Neural crest cell (in vitro differentiated cells): ENCODE results near the gene UGGT2. TPM values are rescaled to one million over a fixed set of nuclear protein-coding genes. Genes with fewer than 3 reads are reported as not detected.
A peak's percentile ranks its signal among the peaks of the same experiment; 100 is the strongest.

Source experiments
- DNase-seq: peaks from one replicate; pipeline ENCODE4 v3.0.0; 2021; ENCODE audit warnings: low read depth, mixed read lengths, low spot score
- H3K27ac Mint-ChIP-seq: one replicate; pipeline ENCODE4 v1.8.0; 2021; ENCODE audit warnings: mild to moderate bottlenecking, mixed read lengths; ENCODE audit not compliant: unreplicated experiment
- H3K27me3 Mint-ChIP-seq: 2 replicates; pipeline ENCODE4 v1.8.0; 2021; ENCODE audit warnings: low read depth, mild to moderate bottlenecking, mixed read lengths
- H3K36me3 Mint-ChIP-seq: 2 replicates; pipeline ENCODE4 v1.8.0; 2021; ENCODE audit warnings: low read depth, mild to moderate bottlenecking, mixed read lengths
- H3K4me1 Mint-ChIP-seq: 2 replicates; pipeline ENCODE4 v1.8.0; 2021; ENCODE audit warnings: mixed read lengths
- H3K4me3 Mint-ChIP-seq: one replicate; pipeline ENCODE4 v1.8.0; 2021; ENCODE audit warnings: mild to moderate bottlenecking, mixed read lengths
- H3K9me3 Mint-ChIP-seq: 2 replicates; pipeline ENCODE4 v1.8.0; 2021; ENCODE audit warnings: mixed read lengths
- total RNA-seq: library from RNA; stranded (reverse); gene quantifications from 2 replicates; pipeline ENCODE4 v1.2.1, GENCODE V29; 2021
- TF ChIP-seq, protein P1 (sequence below): fragments of 200-600 bp; sonication (generic); conservative IDR thresholded peaks from 2 replicates; pipeline ENCODE4 v1.5.0; 2021; ENCODE audit warnings: antibody characterized with exemption, mild to moderate bottlenecking

The UGGT2 gene
- total RNA-seq, 1 donor from 2014 or later = 32.9 TPM

DNA sequence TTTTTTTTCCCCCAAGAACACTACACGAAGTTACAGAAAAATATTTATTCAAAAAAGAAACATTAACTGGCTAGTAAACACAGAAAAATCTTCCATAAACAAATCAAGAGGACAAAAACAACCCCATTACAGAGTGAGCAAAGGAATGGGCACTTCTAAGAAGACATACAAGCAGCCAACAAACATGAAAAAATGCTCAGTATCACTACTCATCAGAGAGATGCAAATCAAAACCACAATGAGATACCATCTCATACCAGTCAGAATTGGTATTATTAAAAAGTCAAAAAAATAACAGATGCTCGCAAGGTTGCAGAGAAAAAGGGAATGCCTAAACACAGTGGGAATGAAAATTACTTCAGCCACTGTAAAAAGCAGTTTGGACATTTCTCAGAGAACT lies 131.7 kb downstream of the UGGT2 start:
- peaks cover 11% of the 10 kb centered on the region for H3K9me3 Mint-ChIP-seq

DNA sequence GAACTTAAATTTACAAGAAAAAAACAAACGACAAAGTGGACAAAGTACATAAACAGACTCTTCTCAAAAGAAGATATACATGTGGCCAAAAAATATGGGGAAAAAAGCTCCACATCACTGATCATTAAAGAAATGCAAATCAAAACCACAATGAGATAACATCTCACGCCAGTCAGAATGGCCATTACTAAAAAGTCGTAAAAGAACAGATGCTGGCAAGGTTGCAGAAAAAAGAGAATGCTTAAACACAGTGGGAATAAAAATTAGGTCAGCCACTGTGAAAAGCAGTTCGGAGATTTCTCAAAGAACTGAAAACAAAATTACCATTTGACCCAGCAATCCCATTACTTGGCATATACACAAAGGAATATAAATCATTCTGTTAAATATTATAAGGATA lies 132.7 kb downstream of the UGGT2 start:
- no peaks in the 10 kb centered on the region for H3K27me3 Mint-ChIP-seq
- H3K4me3 Mint-ChIP-seq = no peak overlapping the region
- no peaks in the 10 kb centered on the region for H3K4me1 Mint-ChIP-seq
- no peak overlapping the region for H3K27ac Mint-ChIP-seq
- peaks cover 41% of the 10 kb centered on the region for H3K36me3 Mint-ChIP-seq
- H3K9me3 Mint-ChIP-seq = peaks cover 11% of the 10 kb centered on the region
- TF ChIP-seq, protein P1, sequence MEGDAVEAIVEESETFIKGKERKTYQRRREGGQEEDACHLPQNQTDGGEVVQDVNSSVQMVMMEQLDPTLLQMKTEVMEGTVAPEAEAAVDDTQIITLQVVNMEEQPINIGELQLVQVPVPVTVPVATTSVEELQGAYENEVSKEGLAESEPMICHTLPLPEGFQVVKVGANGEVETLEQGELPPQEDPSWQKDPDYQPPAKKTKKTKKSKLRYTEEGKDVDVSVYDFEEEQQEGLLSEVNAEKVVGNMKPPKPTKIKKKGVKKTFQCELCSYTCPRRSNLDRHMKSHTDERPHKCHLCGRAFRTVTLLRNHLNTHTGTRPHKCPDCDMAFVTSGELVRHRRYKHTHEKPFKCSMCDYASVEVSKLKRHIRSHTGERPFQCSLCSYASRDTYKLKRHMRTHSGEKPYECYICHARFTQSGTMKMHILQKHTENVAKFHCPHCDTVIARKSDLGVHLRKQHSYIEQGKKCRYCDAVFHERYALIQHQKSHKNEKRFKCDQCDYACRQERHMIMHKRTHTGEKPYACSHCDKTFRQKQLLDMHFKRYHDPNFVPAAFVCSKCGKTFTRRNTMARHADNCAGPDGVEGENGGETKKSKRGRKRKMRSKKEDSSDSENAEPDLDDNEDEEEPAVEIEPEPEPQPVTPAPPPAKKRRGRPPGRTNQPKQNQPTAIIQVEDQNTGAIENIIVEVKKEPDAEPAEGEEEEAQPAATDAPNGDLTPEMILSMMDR = no peak
- DNase-seq = no peak

More for the DNA sequence above, 131.7 kb downstream of the UGGT2 start:
- peak overlapping the region; percentile 21 for H3K27ac Mint-ChIP-seq
- no peak overlapping the region for H3K4me3 Mint-ChIP-seq
- H3K36me3 Mint-ChIP-seq = peaks cover 39% of the 10 kb centered on the region
- H3K27me3 Mint-ChIP-seq = no peaks in the 10 kb centered on the region
- TF ChIP-seq, protein P1 = no peak
- DNase-seq = no peak
- no peaks in the 10 kb centered on the region for H3K4me1 Mint-ChIP-seq

DNA sequence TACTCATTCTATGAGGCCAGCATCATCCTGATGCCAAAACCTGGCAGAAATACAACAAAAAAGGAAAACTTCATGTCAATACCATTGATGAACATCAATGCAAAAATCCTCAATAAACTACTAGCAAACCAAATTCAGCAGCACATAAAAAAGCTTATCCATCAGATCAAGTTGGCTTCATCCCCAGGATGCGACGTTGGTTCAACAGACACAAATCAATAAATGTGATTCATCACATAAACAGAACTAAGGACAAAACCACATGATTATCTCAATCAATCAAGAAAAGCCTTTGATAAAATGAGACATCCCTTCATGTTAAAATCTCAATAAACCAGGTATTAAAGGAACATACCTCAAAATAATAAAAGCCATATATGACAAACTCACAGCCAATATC lies 134.3 kb downstream of the UGGT2 start:
- TF ChIP-seq, protein P1 = no peak
- H3K4me3 Mint-ChIP-seq = no peak overlapping the region
- peaks cover 52% of the 10 kb centered on the region for H3K36me3 Mint-ChIP-seq
- H3K27ac Mint-ChIP-seq = no peak overlapping the region
- H3K9me3 Mint-ChIP-seq = peaks cover 11% of the 10 kb centered on the region
- H3K27me3 Mint-ChIP-seq = no peaks in the 10 kb centered on the region
- DNase-seq = no peak
- peaks cover 6% of the 10 kb centered on the region for H3K4me1 Mint-ChIP-seq

DNA sequence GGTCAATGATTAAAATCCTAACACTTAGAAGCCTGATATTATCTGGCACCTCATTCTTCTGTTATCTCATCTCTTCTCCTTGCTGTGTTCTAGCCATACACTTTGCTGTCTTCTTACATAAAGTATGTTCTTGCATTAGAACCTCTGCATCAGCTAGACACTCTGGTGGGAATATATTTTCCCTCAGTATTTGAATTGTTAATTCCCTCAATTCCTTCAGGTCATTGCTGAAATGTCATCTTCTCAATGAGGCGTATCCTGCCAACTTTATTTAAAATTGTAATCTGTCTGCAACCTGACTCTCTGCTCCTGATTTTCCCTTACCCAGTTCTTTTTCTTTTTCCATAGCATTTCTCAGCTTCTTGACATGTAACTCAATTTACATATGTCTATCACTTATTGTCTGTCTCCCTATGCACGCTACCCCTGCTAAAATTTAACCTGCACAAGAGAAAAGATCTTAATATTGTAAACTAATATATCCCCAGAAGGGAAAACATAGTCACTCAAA lies 138.2 kb downstream of the UGGT2 start:
- TF ChIP-seq, protein P1 = no peak
- Mint-ChIP-seq H3K27ac (no peak overlapping the region), H3K4me3 (no peak overlapping the region), H3K9me3 (peaks cover 16% of the 10 kb centered on the region), H3K27me3 (no peaks in the 10 kb centered on the region), H3K36me3 (peaks cover 74% of the 10 kb centered on the region), H3K4me1 (peaks cover 6% of the 10 kb centered on the region)
- no peak for DNase-seq

DNA sequence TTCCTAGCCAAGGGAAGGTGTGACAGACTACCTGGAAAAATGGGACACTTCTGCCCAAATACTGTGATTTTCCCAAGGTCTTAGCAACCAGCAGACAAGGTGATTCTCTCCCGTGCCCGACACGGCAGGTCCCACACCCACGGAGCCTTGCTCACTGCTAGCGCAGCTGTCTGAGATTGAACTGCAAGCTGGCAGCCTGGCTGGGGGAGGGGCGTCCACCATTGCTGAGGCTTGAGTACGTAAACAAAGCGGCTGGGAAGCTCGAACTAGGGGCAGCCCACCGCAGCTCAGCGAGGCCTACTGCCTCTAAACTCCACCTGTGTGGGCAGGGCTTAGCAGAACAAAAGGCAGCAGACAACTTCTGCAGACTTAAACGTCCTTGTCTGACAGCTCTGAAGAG lies 146.2 kb downstream of the UGGT2 start:
- Mint-ChIP-seq H3K4me1 (no peaks in the 10 kb centered on the region), H3K27me3 (no peaks in the 10 kb centered on the region), H3K9me3 (peaks cover 15% of the 10 kb centered on the region), H3K27ac (peak overlapping the region; percentile 43), H3K36me3 (peaks cover 51% of the 10 kb centered on the region), H3K4me3 (no peak overlapping the region)
- TF ChIP-seq, protein P1 = no peak
- DNase-seq = no peak
